Sigmoid colon (tissue), 4 donors: ENCODE measurements around the gene AKAP5.

ENCODE experiments used
- POLR2A ChIP-seq, 2 donors: fragments of 450-650 bp; IDR thresholded peaks; one replicate each; pipeline ENCODE4 v1.6.1; 2016; ENCODE audit warnings: antibody characterized with exemption in 2 of 2, mild to moderate bottlenecking in 2 of 2, moderate library complexity in 2 of 2
- POLR2AphosphoS5 ChIP-seq, 4 donors: sonication (generic); formaldehyde crosslinking; IDR thresholded peaks; one replicate each; pipeline ENCODE4 v1.6.1; 2017; ENCODE audit warnings: antibody characterized with exemption in 4 of 4
- TF ChIP-seq, protein P1 (sequence below), 4 experiments: fragments of 450-650 bp in 3 of 4; fragments of 200-600 bp in 1 of 4; IDR thresholded peaks; one replicate each; pipeline ENCODE4 v1.5.1; 2016 to 2019; ENCODE audit warnings: antibody characterized with exemption in 4 of 4, mild to moderate bottlenecking in 3 of 4, moderate library complexity in 2 of 4

GRCh38 chr14:64444984-64445845 lies 20.1 kb upstream of the AKAP5 start:
- TF ChIP-seq POLR2A (IDR thresholded peaks at IDR 0.05): no peak
- TF ChIP-seq, protein P1, sequence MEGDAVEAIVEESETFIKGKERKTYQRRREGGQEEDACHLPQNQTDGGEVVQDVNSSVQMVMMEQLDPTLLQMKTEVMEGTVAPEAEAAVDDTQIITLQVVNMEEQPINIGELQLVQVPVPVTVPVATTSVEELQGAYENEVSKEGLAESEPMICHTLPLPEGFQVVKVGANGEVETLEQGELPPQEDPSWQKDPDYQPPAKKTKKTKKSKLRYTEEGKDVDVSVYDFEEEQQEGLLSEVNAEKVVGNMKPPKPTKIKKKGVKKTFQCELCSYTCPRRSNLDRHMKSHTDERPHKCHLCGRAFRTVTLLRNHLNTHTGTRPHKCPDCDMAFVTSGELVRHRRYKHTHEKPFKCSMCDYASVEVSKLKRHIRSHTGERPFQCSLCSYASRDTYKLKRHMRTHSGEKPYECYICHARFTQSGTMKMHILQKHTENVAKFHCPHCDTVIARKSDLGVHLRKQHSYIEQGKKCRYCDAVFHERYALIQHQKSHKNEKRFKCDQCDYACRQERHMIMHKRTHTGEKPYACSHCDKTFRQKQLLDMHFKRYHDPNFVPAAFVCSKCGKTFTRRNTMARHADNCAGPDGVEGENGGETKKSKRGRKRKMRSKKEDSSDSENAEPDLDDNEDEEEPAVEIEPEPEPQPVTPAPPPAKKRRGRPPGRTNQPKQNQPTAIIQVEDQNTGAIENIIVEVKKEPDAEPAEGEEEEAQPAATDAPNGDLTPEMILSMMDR (IDR thresholded peaks at IDR 0.05): no peak
- no peak for TF ChIP-seq POLR2AphosphoS5 (IDR thresholded peaks at IDR 0.05)
